Bronchial epithelial cell (primary cell): ENCODE results near the gene GPATCH8. TPM values are rescaled to one million over a fixed set of nuclear protein-coding genes. Genes with fewer than 3 reads are reported as not detected.

Source experiments
- DNase-seq: peaks from one replicate; pipeline ENCODE4 v3.0.0-alpha.2; 2010; ENCODE audit warnings: low read depth
- FAIRE-seq: peaks from 2 replicates; lab custom pipeline; 2011; peaks lifted over from hg19 to GRCh38; lab: Jason Lieb, UNC
- H3K27me3 ChIP-seq: 2 replicates; pipeline ENCODE4 v1.5.1; 2011; ENCODE audit warnings: low read length; ENCODE audit not compliant: control insufficient read depth, insufficient read depth
- H3K36me3 ChIP-seq: 2 replicates; pipeline ENCODE4 v1.5.1; 2011; ENCODE audit warnings: low read length; ENCODE audit not compliant: control insufficient read depth, insufficient read depth
- H3K4me3 ChIP-seq: 2 replicates; pipeline ENCODE4 v1.5.1; 2011; ENCODE audit warnings: mild to moderate bottlenecking, low read depth, low read length, control low read depth
- CTCF ChIP-seq: IDR thresholded peaks from 2 replicates; pipeline ENCODE4 v1.5.1; 2011; ENCODE audit warnings: mild to moderate bottlenecking, moderate library complexity, low read length, control low read depth, inconsistent platforms; ENCODE audit not compliant: insufficient read depth, severe bottlenecking
- total RNA-seq: library from RNA; depleted of rRNA; stranded (reverse); fragments of >200 nt; gene quantifications from 2 replicates; pipeline ENCODE4 v1.2.1, GENCODE V29; 2014

The GPATCH8 gene
- total RNA-seq, 1 donor from 2014 or later = 14.2 TPM

GRCh38 chr17:44384281-44384822 lies 118.9 kb downstream of the GPATCH8 start:
- TF ChIP-seq CTCF = no peak

GRCh38 chr17:44383861-44384260 lies 119.3 kb downstream of the GPATCH8 start:
- H3K4me3 ChIP-seq = no peak overlapping the region
- no peak for TF ChIP-seq CTCF
- FAIRE-seq (peak; percentile 55), DNase-seq (no peak)
- H3K27me3 ChIP-seq = peaks cover 8% of the 10 kb centered on the region
- H3K36me3 ChIP-seq = no peaks in the 10 kb centered on the region

More at GRCh38 chr17:44384281-44384822, 118.9 kb downstream of the GPATCH8 start:
- Histone ChIP-seq H3K4me3 (no peak overlapping the region), H3K27me3 (peaks cover 8% of the 10 kb centered on the region), H3K36me3 (no peaks in the 10 kb centered on the region)
- FAIRE-seq (no peak), DNase-seq (no peak)

- Histone ChIP-seq H3K4me3 (no peak overlapping the region), H3K27me3 (peaks cover 8% of the 10 kb centered on the region), H3K36me3 (no peaks in the 10 kb centered on the region)
- no peak for TF ChIP-seq CTCF
- DNase-seq (no peak), FAIRE-seq (no peak)
Observed at GRCh38 chr17:44383363-44383762, 119.8 kb downstream of the GPATCH8 start.

GRCh38 chr17:44382917-44383316 lies 120.3 kb downstream of the GPATCH8 start:
- DNase-seq = no peak
- H3K4me3 ChIP-seq = no peak overlapping the region
- peaks cover 8% of the 10 kb centered on the region for H3K27me3 ChIP-seq
- no peak for FAIRE-seq
- no peaks in the 10 kb centered on the region for H3K36me3 ChIP-seq
- TF ChIP-seq CTCF = no peak

- DNase-seq (no peak), FAIRE-seq (no peak)
- no peaks in the 10 kb centered on the region for H3K36me3 ChIP-seq
- H3K4me3 ChIP-seq = no peak overlapping the region
- H3K27me3 ChIP-seq = peaks cover 8% of the 10 kb centered on the region
- TF ChIP-seq CTCF = no peak
Observed at GRCh38 chr17:44381810-44382305, 121.3 kb downstream of the GPATCH8 start.

- FAIRE-seq = peak; percentile 7
- TF ChIP-seq CTCF = no peak
Observed at GRCh38 chr17:44380767-44381166, 122.4 kb downstream of the GPATCH8 start.

More at GRCh38 chr17:44380767-44381166, 122.4 kb downstream of the GPATCH8 start:
- H3K36me3 ChIP-seq = no peaks in the 10 kb centered on the region
- H3K4me3 ChIP-seq = no peak overlapping the region
- DNase-seq = no peak
- H3K27me3 ChIP-seq = peaks cover 8% of the 10 kb centered on the region
